Kidney epithelial cell (primary cell): ENCODE data around the gene ZNF330. TPM values are rescaled to one million over a fixed set of nuclear protein-coding genes. Genes with fewer than 3 reads are reported as not detected.
"Not testable (repeated sequence)": the region's sequence is repeated elsewhere in the genome, so short reads cannot be mapped to it uniquely, and the experiment has no call there.

ENCODE experiments used
- DNase-seq: peaks from one replicate; pipeline ENCODE4 v3.0.0-alpha.2; 2010; ENCODE audit warnings: low read depth
- H3K27me3 ChIP-seq: 2 replicates; pipeline ENCODE4 v1.6.0; 2011; ENCODE audit warnings: low read length; ENCODE audit not compliant: control insufficient read depth, insufficient read depth
- H3K36me3 ChIP-seq: 2 replicates; pipeline ENCODE4 v1.5.1; 2011; ENCODE audit warnings: low read length; ENCODE audit not compliant: control insufficient read depth, insufficient read depth
- H3K4me3 ChIP-seq: 2 replicates; pipeline ENCODE4 v1.5.1; 2011; ENCODE audit warnings: low read depth, mild to moderate bottlenecking, control low read depth, low read length
- total RNA-seq: library from RNA; depleted of rRNA; stranded (reverse); fragments of >200 nt; gene quantifications from 2 replicates; pipeline ENCODE4 v1.2.3, GENCODE V29; 2015
- TF ChIP-seq, protein P1 (sequence below): IDR thresholded peaks from 2 replicates; pipeline ENCODE4 v1.5.1; 2011; ENCODE audit warnings: mild to moderate bottlenecking, moderate library complexity, low read length, control low read depth, inconsistent platforms; ENCODE audit not compliant: insufficient read depth, poor library complexity, severe bottlenecking

The ZNF330 gene
- 16.4 and 21.5 TPM in 2 replicates for total RNA-seq

DNA sequence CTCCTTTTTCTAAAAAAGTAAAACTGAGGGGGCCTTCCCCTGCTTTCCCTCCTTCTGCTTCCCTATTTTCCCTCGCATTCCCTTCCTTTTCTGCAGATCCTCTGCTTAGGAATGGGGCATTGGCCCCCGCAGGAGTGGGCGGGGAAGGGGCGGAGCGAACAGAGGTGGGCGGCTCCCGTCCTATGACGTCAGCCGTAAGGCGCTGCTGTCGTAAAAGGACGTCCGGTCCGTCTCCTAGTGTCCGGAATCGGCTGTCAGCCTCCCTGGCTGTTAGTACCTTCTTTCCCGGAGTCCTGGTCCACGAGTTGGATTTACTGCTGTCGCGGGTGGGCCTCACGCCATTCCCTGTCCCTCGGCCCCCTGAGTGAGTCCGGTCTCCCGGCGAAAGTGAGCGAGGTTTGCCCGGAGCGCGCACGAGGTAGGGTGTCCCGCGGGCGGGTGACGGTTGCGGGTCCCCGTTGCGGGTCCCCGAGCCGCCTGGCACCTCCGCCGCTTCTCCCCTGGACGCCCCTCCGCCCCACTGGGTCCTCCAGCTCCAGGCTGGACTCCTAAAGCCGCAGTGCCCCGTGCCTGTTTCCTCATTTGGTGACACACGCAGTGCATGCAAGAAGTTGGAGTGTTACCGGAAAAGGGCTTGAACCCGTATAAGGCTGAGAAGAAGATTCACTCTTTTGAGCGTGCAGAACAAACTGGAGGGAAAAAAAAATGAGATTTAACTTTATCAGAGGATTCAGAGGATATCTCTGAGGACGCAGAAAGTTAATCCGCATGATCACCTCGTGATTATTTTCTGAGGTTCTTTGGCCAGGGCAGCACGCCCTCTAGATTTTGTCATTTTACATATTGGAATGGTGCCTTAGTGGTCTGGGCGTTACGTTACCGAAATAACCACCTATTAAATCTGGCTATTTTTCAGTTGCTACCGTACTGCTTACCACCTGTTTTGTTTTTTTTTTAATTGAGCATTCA, at the start of gene ZNF330:
TSS of gene ZNF330 (plus strand) at position 205 of the 969 bp plus-strand sequence. CDS start 1,477 bp downstream, outside the sequence.
- peak; percentile 37 for DNase-seq

DNA sequence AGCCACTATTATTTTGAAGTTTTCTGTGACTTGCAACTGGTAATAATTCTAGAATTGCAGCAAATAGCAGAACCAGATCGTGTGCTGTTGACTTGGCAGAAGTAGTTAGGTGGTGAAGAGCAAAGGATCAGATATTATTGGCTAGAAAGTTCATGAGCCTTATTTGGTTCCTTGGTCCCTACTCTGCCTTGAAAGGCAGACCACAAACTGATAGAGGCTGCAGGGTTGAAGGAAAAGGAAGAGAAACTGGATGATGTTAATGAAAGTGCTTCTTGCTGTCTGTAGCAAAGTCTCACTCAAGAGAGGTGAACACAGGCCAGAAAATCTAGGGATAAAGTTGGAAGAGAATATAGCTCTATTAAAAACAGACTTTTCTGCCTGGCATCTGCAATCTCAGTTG, 46.2 kb upstream of the ZNF330 start:
- H3K27me3 ChIP-seq = no peaks in the 10 kb centered on the region
- no peak for DNase-seq
- TF ChIP-seq, protein P1, sequence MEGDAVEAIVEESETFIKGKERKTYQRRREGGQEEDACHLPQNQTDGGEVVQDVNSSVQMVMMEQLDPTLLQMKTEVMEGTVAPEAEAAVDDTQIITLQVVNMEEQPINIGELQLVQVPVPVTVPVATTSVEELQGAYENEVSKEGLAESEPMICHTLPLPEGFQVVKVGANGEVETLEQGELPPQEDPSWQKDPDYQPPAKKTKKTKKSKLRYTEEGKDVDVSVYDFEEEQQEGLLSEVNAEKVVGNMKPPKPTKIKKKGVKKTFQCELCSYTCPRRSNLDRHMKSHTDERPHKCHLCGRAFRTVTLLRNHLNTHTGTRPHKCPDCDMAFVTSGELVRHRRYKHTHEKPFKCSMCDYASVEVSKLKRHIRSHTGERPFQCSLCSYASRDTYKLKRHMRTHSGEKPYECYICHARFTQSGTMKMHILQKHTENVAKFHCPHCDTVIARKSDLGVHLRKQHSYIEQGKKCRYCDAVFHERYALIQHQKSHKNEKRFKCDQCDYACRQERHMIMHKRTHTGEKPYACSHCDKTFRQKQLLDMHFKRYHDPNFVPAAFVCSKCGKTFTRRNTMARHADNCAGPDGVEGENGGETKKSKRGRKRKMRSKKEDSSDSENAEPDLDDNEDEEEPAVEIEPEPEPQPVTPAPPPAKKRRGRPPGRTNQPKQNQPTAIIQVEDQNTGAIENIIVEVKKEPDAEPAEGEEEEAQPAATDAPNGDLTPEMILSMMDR = no peak
- no peaks in the 10 kb centered on the region for H3K36me3 ChIP-seq
- H3K4me3 ChIP-seq = no peak overlapping the region

More for the DNA sequence above, at the start of gene ZNF330:
- Histone ChIP-seq H3K36me3 (peaks cover 1% of the 10 kb centered on the region), H3K4me3 (peak within 1 kb of the TSS; percentile 89), H3K27me3 (no peaks in the 10 kb centered on the region)
- TF ChIP-seq, protein P1 = peak; percentile 32

DNA sequence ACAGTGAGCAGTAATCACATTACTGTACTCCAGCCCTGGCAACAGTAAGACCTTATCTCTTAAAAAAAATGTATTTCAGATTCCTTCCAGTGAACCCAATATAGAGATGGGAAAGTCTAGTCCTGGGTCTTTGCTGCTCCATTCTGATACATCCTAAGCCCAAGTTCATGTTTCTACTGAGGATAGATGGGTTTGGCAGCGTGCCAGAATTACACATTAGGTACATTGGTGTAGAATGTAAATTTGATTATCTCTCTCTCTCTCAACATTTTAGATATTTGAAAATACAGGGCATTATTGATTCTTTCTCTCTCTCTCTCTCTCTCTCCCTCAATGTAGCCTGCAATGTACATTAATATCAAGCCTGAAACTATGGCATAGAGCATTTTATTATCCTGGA, 43.5 kb upstream of the ZNF330 start:
- H3K27me3 ChIP-seq = no peaks in the 10 kb centered on the region
- no peak for DNase-seq
- TF ChIP-seq, protein P1 = no peak
- no peaks in the 10 kb centered on the region for H3K36me3 ChIP-seq
- no peak overlapping the region for H3K4me3 ChIP-seq

DNA sequence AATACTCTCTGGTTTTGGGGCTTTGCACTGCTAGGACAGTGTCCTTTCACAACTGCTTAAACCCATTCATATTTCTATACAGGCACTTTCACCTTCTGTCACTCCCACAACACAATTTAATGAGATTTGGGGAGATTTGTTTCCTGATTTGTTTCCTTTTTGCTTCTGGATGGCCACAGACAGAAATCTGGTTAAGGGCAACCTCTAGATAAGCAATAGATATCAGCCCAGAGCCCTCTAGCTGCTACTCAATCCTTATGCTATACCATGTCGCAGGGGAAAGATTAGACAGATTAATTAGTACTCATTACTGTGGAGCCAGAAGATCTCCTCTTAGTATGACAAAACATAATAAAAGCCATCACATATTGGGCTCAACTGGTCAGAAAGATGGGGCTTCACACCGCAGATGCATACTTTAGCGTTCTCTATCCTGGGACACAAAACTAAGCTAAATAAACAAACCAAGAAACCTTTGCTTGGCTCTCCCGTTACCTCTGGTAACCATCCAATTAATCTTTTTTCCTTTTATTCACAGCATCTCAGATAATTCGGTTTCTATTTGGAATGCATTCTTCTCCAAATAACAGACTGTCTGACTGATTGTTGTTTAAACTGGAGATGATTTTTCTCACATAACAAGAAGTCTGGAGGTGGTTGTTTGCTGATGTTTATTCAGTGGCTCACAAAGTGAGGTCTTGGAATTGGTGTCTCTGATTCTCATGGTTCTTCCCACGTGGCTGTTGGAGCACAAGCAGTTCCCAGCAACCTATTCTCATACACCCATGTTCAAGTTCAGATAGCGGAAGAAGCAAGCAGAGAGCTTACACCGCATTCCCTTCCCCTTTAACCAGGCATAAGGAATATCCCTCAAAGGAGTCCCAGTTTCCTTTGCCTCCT, 41.0 kb upstream of the ZNF330 start:
- no peaks in the 10 kb centered on the region for H3K27me3 ChIP-seq
- no peak overlapping the region for H3K4me3 ChIP-seq
- no peaks in the 10 kb centered on the region for H3K36me3 ChIP-seq
- DNase-seq = no peak
- TF ChIP-seq, protein P1 = no peak

DNA sequence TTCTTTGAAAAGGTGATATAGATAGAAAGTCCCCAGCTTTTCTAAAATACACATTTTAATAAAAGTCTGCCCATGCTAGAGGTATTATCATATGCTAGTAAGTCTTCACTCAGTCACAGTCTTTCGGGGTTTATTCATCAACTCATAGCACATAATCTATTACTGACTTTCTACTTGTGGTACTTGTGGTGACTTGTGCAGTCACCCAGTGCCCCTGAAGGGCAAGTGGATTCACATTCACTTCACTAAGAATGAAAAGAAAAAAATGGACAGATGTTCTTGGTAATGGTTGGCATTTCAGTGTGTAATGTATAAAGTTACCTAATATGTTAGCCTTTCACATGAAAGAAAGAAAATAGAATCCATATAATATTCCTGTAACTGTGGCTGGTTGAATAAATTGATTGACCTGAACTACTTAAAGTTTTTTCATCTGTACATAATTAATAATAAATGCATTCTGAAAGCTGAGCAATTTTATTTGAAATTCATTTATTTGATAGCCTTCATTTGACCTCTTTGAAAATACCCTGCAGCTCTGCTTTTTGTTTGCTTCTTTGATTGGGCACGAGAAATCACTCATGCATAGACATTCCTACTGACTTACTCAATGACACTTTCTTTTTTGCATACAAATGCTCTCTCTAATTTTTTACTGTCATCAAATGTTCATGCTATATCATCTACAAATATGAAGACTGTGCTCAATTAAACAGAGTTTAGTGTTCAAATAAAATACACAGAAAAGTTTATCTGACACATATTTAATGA, 39.5 kb upstream of the ZNF330 start:
- peak; percentile 63 for DNase-seq
- H3K4me3 ChIP-seq = no peak overlapping the region
- no peaks in the 10 kb centered on the region for H3K27me3 ChIP-seq
- TF ChIP-seq, protein P1 = no peak
- H3K36me3 ChIP-seq = no peaks in the 10 kb centered on the region

DNA sequence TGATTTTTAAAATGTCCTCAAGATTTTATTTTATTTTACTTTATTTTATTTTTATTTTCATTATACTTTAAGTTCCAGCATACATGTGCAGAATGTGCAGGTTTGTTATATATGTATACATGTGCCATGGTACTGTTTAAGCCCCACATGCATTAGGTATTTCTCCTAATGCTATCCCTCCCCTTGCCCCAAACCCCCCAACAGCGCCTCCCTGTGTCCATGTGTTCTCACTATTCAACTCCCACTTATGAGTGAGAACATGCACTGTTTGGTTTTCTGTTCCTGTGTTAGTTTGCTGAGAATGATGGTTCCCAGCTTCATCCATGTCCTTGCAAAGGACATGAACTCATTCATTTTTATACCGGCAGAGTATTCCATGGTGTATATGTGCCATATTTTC, 37.2 kb upstream of the ZNF330 start:
- not testable (repeated sequence) for H3K4me3 ChIP-seq, DNase-seq, H3K36me3 ChIP-seq, H3K27me3 ChIP-seq
